K562 (cell line): ENCODE results near the gene FILIP1L. TPM values are rescaled to one million over a fixed set of nuclear protein-coding genes. Genes with fewer than 3 reads are reported as not detected.

Experiments used
- AFF1 ChIP-seq, 2 experiments: fragments of 450-650 bp; IDR thresholded peaks; 2 replicates each; pipeline ENCODE4 v1.6.1; 2018; ENCODE audit warnings: mild to moderate bottlenecking in 2 of 2, low read depth in 1 of 2; ENCODE audit not compliant: partially characterized antibody in 2 of 2
- GABPB2 ChIP-seq: fragments of 250-450 bp; sonication (Bioruptor Pico); conservative IDR thresholded peaks from 2 replicates; pipeline ENCODE4 v1.5.1; 2021; ENCODE audit warnings: mild to moderate bottlenecking
- GTF2E2 ChIP-seq: fragments of 200-800 bp; sonication (Bioruptor generic); IDR thresholded peaks from 2 replicates; pipeline ENCODE4 v1.6.1; 2016; ENCODE audit warnings: missing genetic modification characterization, missing compliant biosample characterization
- HMGXB4 ChIP-seq: sonication (generic); formaldehyde crosslinking; IDR thresholded peaks from 2 replicates; pipeline ENCODE4 v1.8.1; 2023; ENCODE audit warnings: mild to moderate bottlenecking, missing genetic modification reagents
- PHF21A ChIP-seq: fragments of 450-650 bp; IDR thresholded peaks from 2 replicates; pipeline ENCODE4 v1.6.1; 2017; ENCODE audit warnings: low read depth, borderline replicate concordance
- SAFB2 ChIP-seq: fragments of 200-400 bp; formaldehyde crosslinking; IDR thresholded peaks from 2 replicates; pipeline ENCODE4 v1.6.1; 2018; ENCODE audit warnings: borderline replicate concordance, low read length, low read depth, moderate library complexity; ENCODE audit not compliant: severe bottlenecking
- TAF15 ChIP-seq: fragments of 200-400 bp; formaldehyde crosslinking; IDR thresholded peaks from 2 replicates; pipeline ENCODE4 v1.6.1; 2017; ENCODE audit warnings: mild to moderate bottlenecking, low read depth, low read length, moderate library complexity
- polyA plus RNA-seq, 8 experiments: library from polyadenylated mRNA; depleted of rRNA in 4 of 8; stranded (reverse) in 5 of 8; unstranded in 3 of 8; fragments of >200 nt; fragmentation: Nextera tagmentation in 2 of 8; fragmentation: Illumina TruSeq in 1 of 8; extraction: Ambion mirVana in 2 of 8; extraction: Trizol in 1 of 8; gene quantifications; 2 replicates each; pipeline versions ENCODE4 v1.2.1 to v1.2.3, GENCODE V29; 2011 to 2014; ENCODE audit warnings: inconsistent platforms in 1 of 8, missing spikeins in 1 of 8
- total RNA-seq, 7 experiments: library from RNA; depleted of rRNA in 6 of 7; stranded (reverse); fragments of >200 nt in 6 of 7; fragmentation: Illumina TruSeq in 2 of 7; extraction: Trizol in 2 of 7; gene quantifications; 2 replicates each; pipeline versions ENCODE4 v1.2.1 to v1.2.3, GENCODE V29; 2011 to 2021; ENCODE audit warnings: low replicate concordance in 1 of 7
- TF ChIP-seq, protein P1 (sequence below): fragments of 450-650 bp; formaldehyde crosslinking; IDR thresholded peaks from 2 replicates; pipeline ENCODE4 v1.4.0; 2020; ENCODE audit warnings: mild to moderate bottlenecking, mixed read lengths
- TF ChIP-seq, protein P2 (sequence below): sonication (generic); formaldehyde crosslinking; IDR thresholded peaks from 2 replicates; pipeline ENCODE4 v1.8.1; 2023; ENCODE audit warnings: missing genetic modification reagents, mild to moderate bottlenecking, borderline replicate concordance

FILIP1L gene
- total and polyA plus RNA-seq, 9 of the 15 experiments (the other 6 are each of a cell fraction or from before 2014, with no cell fraction given) = 0.50 to 2.1 (median 1.1) TPM

- TF ChIP-seq AFF1 (IDR thresholded peaks at IDR 0.05; ENCODE audit: low read depth in 1 of 2, partially characterized antibody in 2 of 2) (no peak), TAF15 (no peak), GTF2E2 (tag) (0 out of 2 replicates have a peak, but pooled peaks have one; percentile 13), GABPB2 (CRISPR knock-in tag) (no peak), SAFB2 (no peak), HMGXB4 (CRISPR knock-in tag) (no peak), PHF21A (no peak)
- TF ChIP-seq, protein P1, sequence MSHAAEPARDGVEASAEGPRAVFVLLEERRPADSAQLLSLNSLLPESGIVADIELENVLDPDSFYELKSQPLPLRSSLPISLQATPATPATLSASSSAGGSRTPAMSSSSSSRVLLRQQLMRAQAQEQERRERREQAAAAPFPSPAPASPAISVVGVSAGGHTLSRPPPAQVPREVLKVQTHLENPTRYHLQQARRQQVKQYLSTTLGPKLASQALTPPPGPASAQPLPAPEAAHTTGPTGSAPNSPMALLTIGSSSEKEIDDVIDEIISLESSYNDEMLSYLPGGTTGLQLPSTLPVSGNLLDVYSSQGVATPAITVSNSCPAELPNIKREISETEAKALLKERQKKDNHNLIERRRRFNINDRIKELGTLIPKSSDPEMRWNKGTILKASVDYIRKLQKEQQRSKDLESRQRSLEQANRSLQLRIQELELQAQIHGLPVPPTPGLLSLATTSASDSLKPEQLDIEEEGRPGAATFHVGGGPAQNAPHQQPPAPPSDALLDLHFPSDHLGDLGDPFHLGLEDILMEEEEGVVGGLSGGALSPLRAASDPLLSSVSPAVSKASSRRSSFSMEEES (CRISPR knock-in tag) = no peak
- TF ChIP-seq, protein P2, sequence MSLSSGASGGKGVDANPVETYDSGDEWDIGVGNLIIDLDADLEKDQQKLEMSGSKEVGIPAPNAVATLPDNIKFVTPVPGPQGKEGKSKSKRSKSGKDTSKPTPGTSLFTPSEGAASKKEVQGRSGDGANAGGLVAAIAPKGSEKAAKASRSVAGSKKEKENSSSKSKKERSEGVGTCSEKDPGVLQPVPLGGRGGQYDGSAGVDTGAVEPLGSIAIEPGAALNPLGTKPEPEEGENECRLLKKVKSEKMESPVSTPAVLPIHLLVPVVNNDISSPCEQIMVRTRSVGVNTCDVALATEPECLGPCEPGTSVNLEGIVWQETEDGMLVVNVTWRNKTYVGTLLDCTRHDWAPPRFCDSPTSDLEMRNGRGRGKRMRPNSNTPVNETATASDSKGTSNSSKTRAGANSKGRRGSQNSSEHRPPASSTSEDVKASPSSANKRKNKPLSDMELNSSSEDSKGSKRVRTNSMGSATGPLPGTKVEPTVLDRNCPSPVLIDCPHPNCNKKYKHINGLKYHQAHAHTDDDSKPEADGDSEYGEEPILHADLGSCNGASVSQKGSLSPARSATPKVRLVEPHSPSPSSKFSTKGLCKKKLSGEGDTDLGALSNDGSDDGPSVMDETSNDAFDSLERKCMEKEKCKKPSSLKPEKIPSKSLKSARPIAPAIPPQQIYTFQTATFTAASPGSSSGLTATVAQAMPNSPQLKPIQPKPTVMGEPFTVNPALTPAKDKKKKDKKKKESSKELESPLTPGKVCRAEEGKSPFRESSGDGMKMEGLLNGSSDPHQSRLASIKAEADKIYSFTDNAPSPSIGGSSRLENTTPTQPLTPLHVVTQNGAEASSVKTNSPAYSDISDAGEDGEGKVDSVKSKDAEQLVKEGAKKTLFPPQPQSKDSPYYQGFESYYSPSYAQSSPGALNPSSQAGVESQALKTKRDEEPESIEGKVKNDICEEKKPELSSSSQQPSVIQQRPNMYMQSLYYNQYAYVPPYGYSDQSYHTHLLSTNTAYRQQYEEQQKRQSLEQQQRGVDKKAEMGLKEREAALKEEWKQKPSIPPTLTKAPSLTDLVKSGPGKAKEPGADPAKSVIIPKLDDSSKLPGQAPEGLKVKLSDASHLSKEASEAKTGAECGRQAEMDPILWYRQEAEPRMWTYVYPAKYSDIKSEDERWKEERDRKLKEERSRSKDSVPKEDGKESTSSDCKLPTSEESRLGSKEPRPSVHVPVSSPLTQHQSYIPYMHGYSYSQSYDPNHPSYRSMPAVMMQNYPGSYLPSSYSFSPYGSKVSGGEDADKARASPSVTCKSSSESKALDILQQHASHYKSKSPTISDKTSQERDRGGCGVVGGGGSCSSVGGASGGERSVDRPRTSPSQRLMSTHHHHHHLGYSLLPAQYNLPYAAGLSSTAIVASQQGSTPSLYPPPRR (CRISPR knock-in tag) = no peak
Observed at GRCh38 chr3:99920481-99921376, 193.6 kb downstream of the FILIP1L start (continued).
